Hepatocyte (in vitro differentiated cells): ENCODE data around the gene AXIN2. TPM values are rescaled to one million over a fixed set of nuclear protein-coding genes. Genes with fewer than 3 reads are reported as not detected.

ENCODE experiments used
- DNase-seq: peaks from one replicate; pipeline ENCODE4 v3.0.0-alpha.2; 2016; ENCODE audit warnings: low spot score
- H2AFZ ChIP-seq: fragments of 200-600 bp; sonication (generic); 2 replicates; pipeline ENCODE4 v1.6.0; 2016; ENCODE audit warnings: antibody characterized with exemption, mild to moderate bottlenecking
- H3K27ac ChIP-seq: fragments of 200-600 bp; sonication (generic); 2 replicates; pipeline ENCODE4 v1.5.1; 2016; ENCODE audit warnings: mild to moderate bottlenecking
- H3K27me3 ChIP-seq: fragments of 200-600 bp; sonication (generic); 2 replicates; pipeline ENCODE4 v1.6.1; 2016
- H3K36me3 ChIP-seq: fragments of 200-600 bp; sonication (generic); replicated peaks from 2 replicates; pipeline ENCODE4 v1.5.1; 2016; ENCODE audit warnings: low read depth; ENCODE audit not compliant: insufficient read depth
- H3K4me1 ChIP-seq: fragments of 200-600 bp; sonication (generic); 2 replicates; pipeline ENCODE4 v1.5.1; 2016; ENCODE audit warnings: mild to moderate bottlenecking, moderate library complexity; ENCODE audit not compliant: insufficient read depth
- H3K4me2 ChIP-seq: fragments of 200-600 bp; sonication (generic); 2 replicates; pipeline ENCODE4 v1.6.0; 2016
- H3K4me3 ChIP-seq: fragments of 200-600 bp; sonication (generic); 2 replicates; pipeline ENCODE4 v1.5.1; 2016; ENCODE audit warnings: mild to moderate bottlenecking
- H3K79me2 ChIP-seq: fragments of 200-600 bp; sonication (generic); 2 replicates; pipeline ENCODE4 v1.6.0; 2017; ENCODE audit warnings: mild to moderate bottlenecking
- H3K9me2 ChIP-seq: fragments of 200-600 bp; sonication (generic); replicated peaks from 2 replicates; pipeline ENCODE4 v1.6.0; 2017; ENCODE audit warnings: mild to moderate bottlenecking; ENCODE audit not compliant: insufficient read depth
- H3K9me3 ChIP-seq: fragments of 200-600 bp; sonication (generic); 2 replicates; pipeline ENCODE4 v1.5.1; 2016; ENCODE audit warnings: low read depth, mild to moderate bottlenecking
- H4K20me1 ChIP-seq: fragments of 200-600 bp; sonication (generic); 2 replicates; pipeline ENCODE4 v1.6.0; 2016; ENCODE audit warnings: mild to moderate bottlenecking; ENCODE audit not compliant: insufficient read depth, poor library complexity, severe bottlenecking
- EZH2 ChIP-seq: fragments of 200-600 bp; sonication (generic); IDR thresholded peaks from 2 replicates; pipeline ENCODE4 v1.6.1; 2016; ENCODE audit warnings: antibody characterized with exemption, mild to moderate bottlenecking, borderline replicate concordance
- EZH2phosphoT487 ChIP-seq: fragments of 200-600 bp; sonication (generic); IDR thresholded peaks from one replicate; pipeline ENCODE4 v1.6.1; 2018; ENCODE audit warnings: antibody characterized with exemption, mild to moderate bottlenecking, low read depth, moderate library complexity; ENCODE audit not compliant: unreplicated experiment, severe bottlenecking
- WGBS: methylation state at CpG from one replicate; pipeline ENCODE4 v1.1.6; 2016; ENCODE audit warnings: low lambda C conversion rate; ENCODE audit errors: missing lambda C conversion rate; 5-methylcytosine and 5-hydroxymethylcytosine counted together
- polyA plus RNA-seq: library from polyadenylated mRNA; unstranded; fragments of >200 nt; fragmentation: Nextera tagmentation; extraction: Ambion mirVana; gene quantifications from 2 replicates; pipeline ENCODE4 v1.2.1, GENCODE V29; 2016
- total RNA-seq: library from RNA; depleted of rRNA; stranded (reverse); fragments of >200 nt; gene quantifications from 2 replicates; pipeline ENCODE4 v1.2.3, GENCODE V29; 2014
- TF ChIP-seq, protein P1 (sequence below): fragments of 200-600 bp; sonication (generic); IDR thresholded peaks from 2 replicates; pipeline ENCODE4 v1.5.1; 2016; ENCODE audit warnings: antibody characterized with exemption, mild to moderate bottlenecking; ENCODE audit not compliant: poor library complexity

The AXIN2 gene
- total and polyA plus RNA-seq, 2 experiments from 2014 or later, result 15.4 to 22.3 TPM

DNA sequence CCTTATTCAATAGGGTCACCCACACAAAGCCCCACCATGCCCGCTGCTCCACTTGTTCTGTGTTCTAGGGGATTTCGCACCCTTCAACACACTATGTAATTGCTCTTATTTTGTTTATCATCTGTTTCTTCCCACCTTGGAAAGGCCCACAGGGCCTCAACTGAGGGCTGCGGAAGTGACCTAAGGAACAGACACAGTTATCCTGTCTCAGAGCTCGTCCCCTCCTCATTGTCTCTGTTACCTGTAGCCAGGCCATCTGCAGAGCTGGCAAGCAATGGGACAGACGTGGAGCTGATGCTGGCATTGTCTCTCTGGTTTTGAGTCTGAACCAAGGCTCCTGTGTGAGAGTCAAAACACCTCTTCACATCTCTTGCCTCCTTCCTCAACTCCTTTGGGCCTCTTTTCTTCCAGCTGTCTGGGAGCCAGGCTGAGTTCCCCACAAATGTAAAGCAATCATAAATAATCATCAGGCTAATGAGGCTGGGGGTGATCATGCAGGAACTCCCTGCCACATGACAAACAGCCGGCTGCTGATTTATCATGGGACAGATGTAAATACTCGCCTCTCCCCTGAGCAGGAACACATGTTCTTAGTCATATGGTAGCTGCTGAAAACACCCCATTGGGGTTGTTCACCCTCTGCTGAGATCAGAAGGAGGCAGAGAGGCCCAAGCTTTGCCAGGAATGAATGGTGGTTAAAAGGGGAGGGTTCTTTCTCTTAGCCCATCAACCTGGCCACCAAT is 71.9 kb downstream of the AXIN2 start:
- Histone ChIP-seq H3K4me2 (no peak overlapping the region), H3K4me3 (no peak overlapping the region), H3K9me2 (no peaks in the 10 kb centered on the region), H3K4me1 (no peaks in the 10 kb centered on the region), H2AFZ (no peak overlapping the region), H4K20me1 (no peaks in the 10 kb centered on the region), H3K9me3 (no peaks in the 10 kb centered on the region), H3K79me2 (no peaks in the 10 kb centered on the region), H3K27me3 (no peaks in the 10 kb centered on the region), H3K27ac (no peak overlapping the region), H3K36me3 (no peaks in the 10 kb centered on the region)
- no peak for DNase-seq
- TF ChIP-seq EZH2 (no peak), EZH2phosphoT487 (no peak)
- TF ChIP-seq, protein P1, sequence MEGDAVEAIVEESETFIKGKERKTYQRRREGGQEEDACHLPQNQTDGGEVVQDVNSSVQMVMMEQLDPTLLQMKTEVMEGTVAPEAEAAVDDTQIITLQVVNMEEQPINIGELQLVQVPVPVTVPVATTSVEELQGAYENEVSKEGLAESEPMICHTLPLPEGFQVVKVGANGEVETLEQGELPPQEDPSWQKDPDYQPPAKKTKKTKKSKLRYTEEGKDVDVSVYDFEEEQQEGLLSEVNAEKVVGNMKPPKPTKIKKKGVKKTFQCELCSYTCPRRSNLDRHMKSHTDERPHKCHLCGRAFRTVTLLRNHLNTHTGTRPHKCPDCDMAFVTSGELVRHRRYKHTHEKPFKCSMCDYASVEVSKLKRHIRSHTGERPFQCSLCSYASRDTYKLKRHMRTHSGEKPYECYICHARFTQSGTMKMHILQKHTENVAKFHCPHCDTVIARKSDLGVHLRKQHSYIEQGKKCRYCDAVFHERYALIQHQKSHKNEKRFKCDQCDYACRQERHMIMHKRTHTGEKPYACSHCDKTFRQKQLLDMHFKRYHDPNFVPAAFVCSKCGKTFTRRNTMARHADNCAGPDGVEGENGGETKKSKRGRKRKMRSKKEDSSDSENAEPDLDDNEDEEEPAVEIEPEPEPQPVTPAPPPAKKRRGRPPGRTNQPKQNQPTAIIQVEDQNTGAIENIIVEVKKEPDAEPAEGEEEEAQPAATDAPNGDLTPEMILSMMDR, result no peak
- 85% methylated on average over 7 of the region's 7 CpGs for WGBS

DNA sequence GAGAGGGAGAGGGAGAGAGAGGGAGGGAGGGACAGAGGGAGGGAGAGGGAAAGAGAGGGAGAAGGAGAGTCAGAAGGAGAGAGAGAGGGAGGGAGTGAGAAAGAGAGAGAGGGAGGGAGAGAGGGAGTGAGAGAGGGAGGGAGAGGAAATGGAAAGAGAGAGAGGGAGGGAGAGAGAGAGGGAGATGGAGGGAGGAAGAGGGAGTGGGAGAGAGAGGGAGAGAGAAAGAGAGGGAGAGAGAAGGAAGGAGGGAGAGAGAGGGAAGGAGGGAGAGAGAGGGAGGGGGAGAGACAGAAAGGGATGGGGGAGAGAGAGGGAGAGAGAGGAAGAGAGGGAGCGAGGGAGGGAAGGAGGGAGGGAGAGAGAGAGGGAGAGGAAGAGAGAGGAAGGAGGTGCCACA is 72.8 kb downstream of the AXIN2 start:
- no peak for DNase-seq
- Histone ChIP-seq H3K27ac (no peak overlapping the region), H3K27me3 (no peaks in the 10 kb centered on the region), H2AFZ (no peak overlapping the region), H3K79me2 (no peaks in the 10 kb centered on the region), H4K20me1 (no peaks in the 10 kb centered on the region), H3K4me2 (no peak overlapping the region), H3K4me1 (no peaks in the 10 kb centered on the region), H3K36me3 (no peaks in the 10 kb centered on the region), H3K4me3 (no peak overlapping the region), H3K9me2 (no peaks in the 10 kb centered on the region), H3K9me3 (no peaks in the 10 kb centered on the region)
- no CpG with 5 or more reads among the region's 1 CpG for WGBS
- TF ChIP-seq, protein P1, result no peak
- TF ChIP-seq EZH2phosphoT487, result no peak
- TF ChIP-seq EZH2, result no peak

DNA sequence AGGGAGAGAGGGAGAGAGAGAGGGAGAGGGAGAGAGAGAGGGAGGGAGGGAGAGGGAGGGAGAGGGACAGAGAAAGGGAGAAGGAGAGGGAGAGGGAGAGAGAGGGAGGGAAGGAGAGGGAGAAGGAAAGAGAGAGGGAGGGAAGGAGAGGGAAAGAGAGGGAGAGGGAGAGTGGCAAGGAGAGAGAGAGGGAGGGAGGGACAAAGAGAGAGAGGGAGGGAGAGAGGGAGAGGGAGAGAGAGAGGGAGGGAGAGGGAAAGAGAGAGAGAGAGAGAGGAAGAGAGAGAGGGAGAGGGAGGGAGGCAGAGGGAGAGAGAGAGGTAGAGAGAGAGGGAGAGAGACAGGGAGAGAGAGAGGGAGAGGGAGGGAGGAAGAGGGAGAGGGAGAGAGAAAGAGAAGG is 73.5 kb downstream of the AXIN2 start:
- H3K4me3 ChIP-seq, result no peak overlapping the region
- no peaks in the 10 kb centered on the region for H3K4me1 ChIP-seq
- H3K9me2 ChIP-seq, result no peaks in the 10 kb centered on the region
- H3K36me3 ChIP-seq, result no peaks in the 10 kb centered on the region
- H3K4me2 ChIP-seq, result no peak overlapping the region
- no peak for DNase-seq
- no peaks in the 10 kb centered on the region for H3K27me3 ChIP-seq
- no peaks in the 10 kb centered on the region for H3K9me3 ChIP-seq
- no peak overlapping the region for H2AFZ ChIP-seq
- H3K79me2 ChIP-seq, result no peaks in the 10 kb centered on the region
- H3K27ac ChIP-seq, result no peak overlapping the region
- H4K20me1 ChIP-seq, result no peaks in the 10 kb centered on the region
- TF ChIP-seq, protein P1, result no peak
- TF ChIP-seq EZH2 (no peak), EZH2phosphoT487 (no peak)
